Mucosa of rectum (tissue), 2 donors: ENCODE measurements around the gene NCK2.

Experiments
- H3K27ac ChIP-seq, 2 donors: one replicate each; pipeline ENCODE4 v1.7.0; 2013; ENCODE audit warnings: inconsistent platforms in 2 of 2, low read depth in 2 of 2, low read length in 2 of 2
- H3K27me3 ChIP-seq, 2 donors: one replicate each; pipeline ENCODE4 v1.7.0; 2013; ENCODE audit warnings: low read length in 2 of 2; ENCODE audit not compliant: control insufficient read depth in 2 of 2, insufficient read depth in 2 of 2
- H3K36me3 ChIP-seq, 2 donors: one replicate each; pipeline ENCODE4 v1.7.0; 2013; ENCODE audit warnings: low read length in 2 of 2; ENCODE audit not compliant: control insufficient read depth in 2 of 2, insufficient read depth in 2 of 2
- H3K4me1 ChIP-seq, 2 donors: one replicate each; pipeline ENCODE4 v1.7.0; 2013; ENCODE audit warnings: low read length in 2 of 2, mild to moderate bottlenecking in 1 of 2; ENCODE audit not compliant: control insufficient read depth in 2 of 2, insufficient read depth in 2 of 2
- H3K4me3 ChIP-seq, 2 donors: one replicate each; pipeline ENCODE4 v1.7.0; 2013; ENCODE audit warnings: low read length in 2 of 2
- H3K9ac ChIP-seq, 2 donors: one replicate each; pipeline ENCODE4 v1.7.0; 2013; ENCODE audit warnings: low read length in 2 of 2, low read depth in 1 of 2, mild to moderate bottlenecking in 1 of 2
- H3K9me3 ChIP-seq, 2 donors: one replicate each; pipeline ENCODE4 v1.7.0; 2013; ENCODE audit warnings: low read length in 2 of 2; ENCODE audit not compliant: control insufficient read depth in 2 of 2
- donor health status: healthy.
- donor health status: Normal muscosa, but diverticular disease.

Gene NCK2

GRCh38 chr2:105909215-105909614 lies 164.5 kb downstream of the NCK2 start:
- Histone ChIP-seq H3K9me3 (no peaks in the 10 kb centered on the region), H3K27me3 (no peaks in the 10 kb centered on the region), H3K9ac (no peak overlapping the region), H3K4me3 (no peak overlapping the region), H3K36me3 (no peaks in the 10 kb centered on the region), H3K27ac (no peak overlapping the region), H3K4me1 (no peaks in the 10 kb centered on the region)

GRCh38 chr2:105910497-105911238 lies 166.0 kb downstream of the NCK2 start:
- no peak overlapping the region for H3K4me3 ChIP-seq
- H3K9ac ChIP-seq, result no peak overlapping the region
- H3K27ac ChIP-seq, result no peak overlapping the region
- no peaks in the 10 kb centered on the region for H3K36me3 ChIP-seq
- H3K4me1 ChIP-seq, result no peaks in the 10 kb centered on the region
- peaks cover 3 to 6% of the 10 kb centered on the region in 2 donors for H3K9me3 ChIP-seq
- H3K27me3 ChIP-seq, result no peaks in the 10 kb centered on the region

- Histone ChIP-seq H3K4me1 (no peaks in the 10 kb centered on the region), H3K9ac (no peak overlapping the region), H3K36me3 (no peaks in the 10 kb centered on the region), H3K4me3 (no peak overlapping the region), H3K27ac (no peak overlapping the region), H3K27me3 (no peaks in the 10 kb centered on the region), H3K9me3 (peaks cover 3 to 6% of the 10 kb centered on the region in 2 donors)
These were observed 166.7 kb downstream of the NCK2 start for GRCh38 chr2:105911425-105911824.

GRCh38 chr2:105912081-105912480 lies 167.4 kb downstream of the NCK2 start:
- H3K27ac ChIP-seq, result no peak overlapping the region
- no peak overlapping the region for H3K9ac ChIP-seq
- no peak overlapping the region for H3K4me3 ChIP-seq
- H3K9me3 ChIP-seq, result peaks cover 3 to 6% of the 10 kb centered on the region in 2 donors
- no peaks in the 10 kb centered on the region for H3K27me3 ChIP-seq
- H3K36me3 ChIP-seq, result no peaks in the 10 kb centered on the region
- no peaks in the 10 kb centered on the region for H3K4me1 ChIP-seq

GRCh38 chr2:105915005-105915558 lies 170.4 kb downstream of the NCK2 start:
- H3K4me1 ChIP-seq, result no peaks in the 10 kb centered on the region
- H3K27me3 ChIP-seq, result no peaks in the 10 kb centered on the region
- H3K9ac ChIP-seq, result no peak overlapping the region
- peaks cover 3 to 6% of the 10 kb centered on the region in 2 donors for H3K9me3 ChIP-seq
- H3K36me3 ChIP-seq, result no peaks in the 10 kb centered on the region
- no peak overlapping the region for H3K4me3 ChIP-seq
- H3K27ac ChIP-seq, result no peak overlapping the region

- no peak overlapping the region for H3K4me3 ChIP-seq
- no peaks in the 10 kb centered on the region for H3K27me3 ChIP-seq
- H3K36me3 ChIP-seq, result no peaks in the 10 kb centered on the region
- H3K9me3 ChIP-seq, result peaks cover 3 to 6% of the 10 kb centered on the region in 2 donors
- no peaks in the 10 kb centered on the region for H3K4me1 ChIP-seq
- H3K27ac ChIP-seq, result no peak overlapping the region
- H3K9ac ChIP-seq, result no peak overlapping the region
These were observed 172.5 kb downstream of the NCK2 start for GRCh38 chr2:105917226-105917625.

GRCh38 chr2:105917688-105918087 lies 173.0 kb downstream of the NCK2 start:
- Histone ChIP-seq H3K27me3 (no peaks in the 10 kb centered on the region), H3K9ac (no peak overlapping the region), H3K9me3 (peaks cover 3 to 6% of the 10 kb centered on the region in 2 donors), H3K4me3 (no peak overlapping the region), H3K36me3 (no peaks in the 10 kb centered on the region), H3K4me1 (no peaks in the 10 kb centered on the region), H3K27ac (no peak overlapping the region)

GRCh38 chr2:105919191-105919811 lies 174.6 kb downstream of the NCK2 start:
- peaks cover 3 to 6% of the 10 kb centered on the region in 2 donors for H3K9me3 ChIP-seq
- H3K4me3 ChIP-seq, result no peak overlapping the region
- no peak overlapping the region for H3K9ac ChIP-seq
- H3K4me1 ChIP-seq, result no peaks in the 10 kb centered on the region
- H3K27me3 ChIP-seq, result no peaks in the 10 kb centered on the region
- no peaks in the 10 kb centered on the region for H3K36me3 ChIP-seq
- no peak overlapping the region for H3K27ac ChIP-seq

- Histone ChIP-seq H3K4me1 (no peaks in the 10 kb centered on the region), H3K9me3 (peaks cover 1 to 6% of the 10 kb centered on the region in 2 donors), H3K27me3 (no peaks in the 10 kb centered on the region), H3K9ac (no peak overlapping the region), H3K27ac (no peak overlapping the region), H3K36me3 (no peaks in the 10 kb centered on the region), H3K4me3 (no peak overlapping the region)
These were observed 175.1 kb downstream of the NCK2 start for GRCh38 chr2:105919826-105920225.

- Histone ChIP-seq H3K27me3 (no peaks in the 10 kb centered on the region), H3K27ac (no peak overlapping the region), H3K9me3 (no peaks in the 10 kb centered on the region), H3K36me3 (no peaks in the 10 kb centered on the region), H3K4me1 (no peaks in the 10 kb centered on the region), H3K9ac (no peak overlapping the region), H3K4me3 (no peak overlapping the region)
These were observed 179.6 kb downstream of the NCK2 start for GRCh38 chr2:105924271-105924670.
